Activated CD4-positive, alpha-beta memory T cell treated with anti-CD3 and anti-CD28 coated beads for 36 hours (primary cell): ENCODE measurements around the gene HYCC2. TPM values are rescaled to one million over a fixed set of nuclear protein-coding genes. Genes with fewer than 3 reads are reported as not detected.
"Not testable (repeated sequence)": the region's sequence is repeated elsewhere in the genome, so short reads cannot be mapped to it uniquely, and the experiment has no call there.

Experiments used
- CTCF ChIA-PET: fragments of 350-600 bp; sonication (Branson Sonifier 250); formaldehyde crosslinking; loops from one replicate; lab custom pipeline; 2021; ENCODE audit warnings: antibody characterized with exemption, inconsistent platforms; lab: Charles Lee
- POLR2A ChIA-PET: fragments of 350-600 bp; sonication (Branson Sonifier 250); formaldehyde crosslinking; loops from one replicate; lab custom pipeline; 2021; ENCODE audit warnings: antibody characterized with exemption; lab: Charles Lee
- DNase-seq: peaks from one replicate; pipeline ENCODE4 v3.0.0-alpha.2; 2020
- H3K27ac Mint-ChIP-seq: one replicate; pipeline ENCODE4 v1.8.0; 2021; ENCODE audit warnings: mixed read lengths
- H3K27me3 Mint-ChIP-seq: one replicate; pipeline ENCODE4 v1.8.0; 2021; ENCODE audit warnings: mixed read lengths
- H3K36me3 Mint-ChIP-seq: one replicate; pipeline ENCODE4 v1.8.0; 2021; ENCODE audit warnings: mixed read lengths
- H3K4me1 Mint-ChIP-seq: one replicate; pipeline ENCODE4 v1.8.0; 2021; ENCODE audit warnings: low read depth, mixed read lengths
- H3K4me3 Mint-ChIP-seq: one replicate; pipeline ENCODE4 v1.8.0; 2021; ENCODE audit warnings: mild to moderate bottlenecking, mixed read lengths
- H3K9me3 Mint-ChIP-seq: one replicate; pipeline ENCODE4 v1.8.0; 2021; ENCODE audit warnings: mixed read lengths
- intact Hi-C: fragments of 100-400 bp; cut with micrococcal nuclease; formaldehyde crosslinking; loops from one replicate; pipeline ENCODE4 v1.15.1; 2023
- total RNA-seq, 2 experiments: library from RNA; stranded (reverse); gene quantifications; one replicate each; pipeline ENCODE4 v1.2.3, GENCODE V29; 2021

Gene HYCC2
- total RNA-seq, 2 experiments from 2014 or later: 18.9 to 20.5 TPM

DNA sequence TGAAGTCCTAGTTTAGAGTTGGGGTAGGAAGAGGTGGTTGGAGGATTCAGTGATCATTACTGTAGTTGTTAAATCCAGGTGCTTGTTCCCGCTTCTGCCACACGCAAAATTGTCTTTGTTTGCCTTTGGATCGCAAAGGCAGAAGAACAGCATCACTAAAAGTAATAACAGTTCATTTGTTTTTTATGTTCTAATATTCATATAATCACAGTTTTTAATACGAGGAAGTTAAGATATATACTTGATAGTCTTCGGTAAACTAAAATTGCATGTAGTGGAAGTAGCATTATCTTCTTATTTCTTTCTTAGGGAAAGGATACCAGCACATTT, 695 bp upstream of the HYCC2 start:
- no peaks in the 10 kb centered on the region for H3K9me3 Mint-ChIP-seq
- peak overlapping the region; percentile 86 for H3K27ac Mint-ChIP-seq
- POLR2A ChIA-PET: interaction anchor here (0.8 to 1.2 kb wide), 5 partner anchors 42 to 183 kb away, joined by 3 to 9 read pairs (median 4); partner anchors contain the start of genes NIF3L1, ORC2 and PPIL3
- peaks cover 4% of the 10 kb centered on the region for H3K36me3 Mint-ChIP-seq
- intact Hi-C loops: no loop called here
- H3K4me3 Mint-ChIP-seq: peak overlapping the region; percentile 91
- CTCF ChIA-PET: interaction anchor here (1.0 to 1.1 kb wide), 2 partner anchors 109 to 166 kb away, joined by 4 read pairs; partner anchors contain the start of gene ORC2
- DNase-seq: no peak
- no peaks in the 10 kb centered on the region for H3K27me3 Mint-ChIP-seq
- peaks cover 48% of the 10 kb centered on the region for H3K4me1 Mint-ChIP-seq

DNA sequence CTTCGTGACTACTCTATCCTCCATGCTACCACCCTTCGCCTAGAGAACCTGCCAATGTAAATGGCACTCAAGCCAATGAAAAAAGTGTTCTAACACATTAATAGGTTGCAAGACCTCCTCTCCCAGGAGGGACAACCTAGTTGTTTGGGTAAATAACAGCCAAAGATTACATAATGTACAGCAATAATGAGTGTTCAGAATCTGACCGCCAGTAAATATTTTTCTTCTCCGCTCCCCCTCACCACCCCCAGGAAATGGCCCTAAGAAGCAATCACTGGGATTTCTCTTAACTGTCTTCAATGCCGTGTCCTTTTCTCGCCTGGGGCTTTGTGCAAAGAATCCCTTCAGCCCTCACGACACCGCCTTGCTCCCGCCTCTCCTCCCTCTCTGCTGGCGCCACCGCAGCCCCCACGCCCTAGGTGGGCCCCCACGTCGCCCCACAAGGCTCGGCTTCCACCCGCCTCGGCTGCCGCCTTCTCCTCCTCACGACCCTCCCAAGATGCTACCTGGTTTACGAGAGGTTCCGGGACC, 458 bp downstream of the HYCC2 start:
- peak overlapping the region; percentile 91 for H3K4me3 Mint-ChIP-seq
- peaks cover 4% of the 10 kb centered on the region for H3K36me3 Mint-ChIP-seq
- CTCF ChIA-PET: interaction anchor here (0.6 to 4.3 kb wide), 10 partner anchors 17 to 170 kb away, joined by 3 to 72 read pairs (median 5); partner anchors contain the start of gene ORC2
- intact Hi-C loops: loop anchor here (1.0 kb wide), 8 partner anchors 46 to 260 kb away; partner anchors contain the start of genes BZW1, CLK1, NIF3L1 and PPIL3
- H3K27me3 Mint-ChIP-seq: no peaks in the 10 kb centered on the region
- POLR2A ChIA-PET: interaction anchor here (0.6 to 1.0 kb wide), 2 partner anchors 45 to 47 kb away, joined by 3 read pairs; partner anchors contain the start of gene CFLAR
- H3K4me1 Mint-ChIP-seq: peaks cover 53% of the 10 kb centered on the region
- H3K9me3 Mint-ChIP-seq: no peaks in the 10 kb centered on the region
- DNase-seq: no peak
- peak overlapping the region; percentile 86 for H3K27ac Mint-ChIP-seq

DNA sequence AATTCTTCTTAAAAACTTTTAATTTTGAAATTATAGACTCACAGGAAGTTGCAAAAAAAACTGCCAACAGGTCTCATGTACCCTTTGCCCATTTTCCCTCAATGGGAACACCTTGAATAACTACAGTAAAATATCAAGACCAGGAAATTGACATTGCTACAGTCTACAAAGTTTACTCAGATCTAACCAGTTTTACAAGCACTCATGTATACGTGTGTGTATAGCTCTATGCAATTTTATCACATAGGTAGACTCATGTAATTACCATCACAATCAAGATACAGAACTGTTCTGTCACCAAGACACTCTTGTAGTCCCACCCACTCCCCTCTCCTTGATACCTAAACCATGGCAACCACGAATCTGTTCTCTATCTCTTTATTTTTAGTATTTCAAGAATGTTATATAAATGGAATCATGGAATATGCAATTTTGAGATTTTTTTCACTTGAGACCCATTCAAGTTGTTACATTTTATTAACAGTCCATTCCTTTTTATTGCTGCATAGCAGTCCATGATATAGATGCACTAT, 6.6 kb downstream of the HYCC2 start:
- peaks cover 9% of the 10 kb centered on the region for H3K36me3 Mint-ChIP-seq
- no peak for DNase-seq
- H3K4me3 Mint-ChIP-seq: no peak overlapping the region
- ChIA-PET POLR2A (interaction anchor here (0.6 to 0.9 kb wide), 2 partner anchors 36 to 89 kb away, joined by 3 to 4 read pairs; no protein-coding TSS in a partner anchor), CTCF (interaction anchor here (1.5 to 1.7 kb wide), 3 partner anchors 102 to 167 kb away, joined by 3 to 7 read pairs (median 5); partner anchors contain the start of gene ORC2)
- H3K27ac Mint-ChIP-seq: no peak overlapping the region
- intact Hi-C loops: loop anchor here (5.0 kb wide), 1 partner anchor 143 kb away; no protein-coding TSS in a partner anchor
- no peaks in the 10 kb centered on the region for H3K9me3 Mint-ChIP-seq
- peaks cover 53% of the 10 kb centered on the region for H3K4me1 Mint-ChIP-seq
- H3K27me3 Mint-ChIP-seq: peaks cover 1% of the 10 kb centered on the region

DNA sequence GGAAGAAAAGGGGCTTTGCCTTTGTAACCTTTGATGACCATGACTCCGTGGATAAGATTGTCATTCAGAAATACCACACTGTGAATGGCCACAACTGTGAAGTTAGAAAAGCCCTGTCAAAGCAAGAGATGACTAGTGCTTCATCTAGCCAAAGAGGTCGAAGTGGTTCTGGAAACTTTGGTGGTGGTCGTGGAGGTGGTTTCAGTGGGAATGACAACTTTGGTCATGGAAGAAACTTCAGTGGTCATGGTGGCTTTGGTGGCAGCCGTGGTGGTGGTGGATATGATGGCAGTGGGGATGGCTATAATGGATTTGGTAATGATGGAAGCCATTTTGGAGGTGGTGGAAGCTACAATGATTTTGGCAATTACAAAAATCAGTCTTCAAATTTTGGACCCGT, 8.0 kb downstream of the HYCC2 start:
- peak; percentile 72 for DNase-seq
- CTCF ChIA-PET: interaction anchor here (0.7 kb wide), 1 partner anchor 88 kb away, joined by 4 read pairs; no protein-coding TSS in a partner anchor
- POLR2A ChIA-PET: interaction anchor here (0.7 kb wide), 1 partner anchor 62 kb away, joined by 3 read pairs; no protein-coding TSS in a partner anchor
- H3K27me3 Mint-ChIP-seq, H3K9me3 Mint-ChIP-seq, intact Hi-C loops: not testable (repeated sequence)
- H3K36me3 Mint-ChIP-seq: peaks cover 12% of the 10 kb centered on the region
- H3K4me3 Mint-ChIP-seq: peak overlapping the region; percentile 65
- H3K4me1 Mint-ChIP-seq: peaks cover 50% of the 10 kb centered on the region
- H3K27ac Mint-ChIP-seq: peak overlapping the region; percentile 81

DNA sequence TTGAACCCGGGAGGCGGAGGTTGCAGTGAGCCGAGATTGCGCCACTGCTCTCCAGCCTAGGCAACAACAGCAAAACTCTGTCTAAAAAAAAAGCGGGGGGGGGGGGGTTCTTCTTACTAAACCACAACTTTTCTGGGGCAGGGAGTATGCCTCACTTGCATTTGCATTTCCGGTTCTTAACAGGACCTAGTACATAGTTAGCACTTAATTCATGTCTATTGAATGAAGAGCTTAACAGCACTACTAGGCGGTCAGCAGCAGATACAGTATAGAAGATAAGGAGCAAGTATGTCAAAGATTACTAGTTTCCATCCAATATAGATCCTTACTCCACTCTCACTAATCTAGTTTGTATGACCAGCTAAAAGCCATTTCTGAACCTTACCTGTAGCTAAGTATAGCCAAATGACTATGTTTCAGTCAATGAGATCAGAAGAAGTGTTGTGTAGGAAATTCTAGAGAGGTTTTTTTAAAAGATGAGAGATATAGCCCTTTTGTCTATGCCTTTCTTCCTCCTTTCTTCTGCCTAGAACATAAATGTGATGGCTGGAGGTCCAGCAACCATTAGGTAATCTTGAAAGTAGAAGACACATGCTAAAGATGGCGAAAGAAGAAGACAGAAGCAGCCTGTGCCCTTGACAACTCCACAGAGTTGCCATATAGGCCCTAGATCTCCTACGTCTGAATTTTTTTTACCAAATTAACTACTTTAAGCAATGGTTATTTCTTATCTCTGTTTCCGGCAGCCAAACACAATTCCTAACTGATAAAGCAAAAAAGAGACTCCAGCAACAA, 11.3 kb downstream of the HYCC2 start:
- H3K4me3 Mint-ChIP-seq: no peak overlapping the region
- no peak overlapping the region for H3K27ac Mint-ChIP-seq
- peaks cover 43% of the 10 kb centered on the region for H3K4me1 Mint-ChIP-seq
- no peak for DNase-seq
- intact Hi-C loops: no loop called here
- H3K36me3 Mint-ChIP-seq: peaks cover 19% of the 10 kb centered on the region
- ChIA-PET POLR2A (no interaction called here), CTCF (interaction anchor here (1.9 kb wide), 1 partner anchor 9 kb away, joined by 8 read pairs; no protein-coding TSS in a partner anchor)
- H3K9me3 Mint-ChIP-seq: no peaks in the 10 kb centered on the region
- peaks cover 1% of the 10 kb centered on the region for H3K27me3 Mint-ChIP-seq

DNA sequence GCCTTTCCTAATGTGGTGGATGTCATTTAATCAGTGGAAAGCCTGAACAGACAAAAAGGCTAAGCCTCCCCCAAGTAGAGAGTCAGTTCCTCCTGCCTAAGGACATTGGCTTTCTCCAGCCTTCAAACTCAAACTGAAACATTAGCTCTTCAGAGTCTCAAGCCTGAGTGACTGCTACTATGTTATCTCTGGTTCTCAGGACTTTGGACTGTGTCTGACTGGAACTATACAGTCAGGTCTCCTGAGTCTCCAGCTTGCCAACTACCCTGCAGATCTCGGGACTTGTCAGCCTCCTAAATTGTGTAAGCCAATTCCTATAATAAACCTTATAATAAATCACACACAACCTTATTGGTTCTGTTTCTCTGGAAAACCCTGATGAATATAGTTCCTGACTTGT, 12.6 kb downstream of the HYCC2 start:
- Mint-ChIP-seq H3K27me3 (peaks cover 1% of the 10 kb centered on the region), H3K36me3 (peaks cover 21% of the 10 kb centered on the region), H3K9me3 (no peaks in the 10 kb centered on the region), H3K4me1 (peaks cover 37% of the 10 kb centered on the region), H3K27ac (no peak overlapping the region), H3K4me3 (no peak overlapping the region)
- intact Hi-C loops: no loop called here
- DNase-seq: no peak
- ChIA-PET POLR2A (no interaction called here), CTCF (interaction anchor here (0.6 kb wide), 1 partner anchor 72 kb away, joined by 4 read pairs; no protein-coding TSS in a partner anchor)

DNA sequence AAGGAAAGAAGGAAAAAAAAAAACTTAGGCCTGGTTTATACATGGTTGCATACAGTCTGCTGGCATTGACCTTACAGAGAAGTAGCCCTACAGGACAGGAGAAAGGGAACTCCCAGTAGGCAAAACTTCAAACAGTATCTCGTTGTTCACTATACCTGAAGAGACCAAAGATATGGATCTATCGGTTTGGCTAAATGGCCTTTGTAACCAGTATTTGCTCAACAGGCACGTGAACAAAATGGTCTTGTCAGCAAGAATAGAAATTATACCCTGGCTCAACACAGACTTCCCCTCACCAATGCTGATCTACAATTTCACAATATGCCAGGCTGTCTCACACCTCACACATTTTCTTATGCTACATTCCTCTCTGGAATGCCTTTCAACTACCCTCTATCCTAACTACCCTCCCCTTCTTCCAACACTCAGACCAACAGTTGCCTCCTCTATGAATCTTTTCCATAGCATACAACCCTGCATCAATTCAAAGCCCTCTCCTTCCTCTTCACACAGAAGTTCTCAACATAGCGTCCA, 13.7 kb downstream of the HYCC2 start:
- H3K4me3 Mint-ChIP-seq: no peak overlapping the region
- no peak overlapping the region for H3K27ac Mint-ChIP-seq
- peaks cover 15% of the 10 kb centered on the region for H3K36me3 Mint-ChIP-seq
- POLR2A ChIA-PET: no interaction called here
- H3K9me3 Mint-ChIP-seq: no peaks in the 10 kb centered on the region
- no peaks in the 10 kb centered on the region for H3K27me3 Mint-ChIP-seq
- CTCF ChIA-PET: interaction anchor here (1.4 kb wide), 1 partner anchor 14 kb away, joined by 3 read pairs; no protein-coding TSS in a partner anchor
- H3K4me1 Mint-ChIP-seq: peaks cover 28% of the 10 kb centered on the region
- no peak for DNase-seq
- intact Hi-C loops: no loop called here

DNA sequence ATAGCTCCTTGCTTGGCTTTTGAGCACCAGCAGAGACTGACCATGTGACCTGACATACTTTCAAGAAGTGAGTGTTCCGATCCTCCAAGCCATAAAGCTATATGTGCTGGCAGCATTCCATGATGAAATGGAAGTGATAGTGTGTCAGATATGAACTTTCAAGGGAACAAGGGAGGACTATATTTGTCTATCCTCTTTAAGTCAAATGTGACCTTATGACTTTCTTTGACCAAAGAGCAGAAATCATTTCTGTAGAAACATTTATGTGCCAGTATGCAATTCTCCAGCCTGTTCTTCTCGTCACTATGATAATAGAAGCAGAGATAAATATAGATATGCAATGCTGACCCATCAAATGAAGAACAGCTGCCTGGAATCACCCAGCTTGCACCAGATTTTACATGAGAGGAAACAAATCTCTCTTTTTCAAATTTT, 14.4 kb downstream of the HYCC2 start:
- H3K9me3 Mint-ChIP-seq: no peaks in the 10 kb centered on the region
- intact Hi-C loops: no loop called here
- no peak overlapping the region for H3K27ac Mint-ChIP-seq
- POLR2A ChIA-PET: interaction anchor here (0.6 kb wide), 1 partner anchor 59 kb away, joined by 3 read pairs; no protein-coding TSS in a partner anchor
- peaks cover 32% of the 10 kb centered on the region for H3K4me1 Mint-ChIP-seq
- no peak for DNase-seq
- no peak overlapping the region for H3K4me3 Mint-ChIP-seq
- no peaks in the 10 kb centered on the region for H3K27me3 Mint-ChIP-seq
- peaks cover 15% of the 10 kb centered on the region for H3K36me3 Mint-ChIP-seq
- CTCF ChIA-PET: interaction anchor here (1.4 to 2.5 kb wide), 2 partner anchors 11 to 13 kb away, joined by 3 to 11 read pairs; no protein-coding TSS in a partner anchor

DNA sequence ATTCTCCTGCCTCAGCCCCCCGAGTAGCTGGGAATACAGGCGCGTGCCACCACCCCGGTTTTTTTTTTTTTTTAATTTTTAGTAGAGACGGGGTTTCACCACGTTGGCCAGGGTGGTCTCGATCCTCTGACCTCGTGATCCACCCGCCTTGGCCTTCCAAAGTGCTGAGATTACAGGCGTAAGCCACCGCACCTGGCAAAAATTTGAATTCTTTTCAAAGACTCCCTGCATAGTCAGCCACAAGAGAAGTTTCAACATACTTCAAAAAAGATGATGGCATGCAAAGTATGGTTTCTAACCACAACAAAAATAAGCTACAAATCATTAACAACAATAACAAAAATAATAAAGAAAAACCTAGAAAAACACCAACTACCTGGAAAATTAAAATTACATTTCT, 22.0 kb downstream of the HYCC2 start:
- ChIA-PET CTCF (no interaction called here), POLR2A (no interaction called here)
- Mint-ChIP-seq H3K27me3 (no peaks in the 10 kb centered on the region), H3K4me1 (peaks cover 16% of the 10 kb centered on the region), H3K27ac (no peak overlapping the region), H3K36me3 (peaks cover 20% of the 10 kb centered on the region), H3K9me3 (peaks cover 8% of the 10 kb centered on the region), H3K4me3 (no peak overlapping the region)
- DNase-seq: no peak
- intact Hi-C loops: no loop called here

DNA sequence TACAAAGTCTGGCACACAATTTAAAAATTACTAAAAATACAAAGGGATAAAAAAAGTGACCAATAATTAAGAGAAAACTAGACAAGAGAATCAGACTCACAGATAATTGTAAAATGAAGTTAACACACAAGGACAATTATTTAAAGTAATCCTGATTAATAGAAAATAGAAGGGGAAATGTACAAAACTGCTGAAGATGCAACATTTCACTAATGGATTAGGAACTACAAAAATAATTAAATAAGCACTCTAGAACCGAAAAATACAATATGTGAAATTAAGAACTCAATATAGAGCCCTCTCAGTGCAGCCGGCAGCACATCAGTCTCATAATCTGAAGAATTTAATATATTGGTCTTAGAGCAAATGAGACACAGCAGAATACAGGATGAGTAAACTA, 24.6 kb downstream of the HYCC2 start:
- Mint-ChIP-seq H3K36me3 (peaks cover 24% of the 10 kb centered on the region), H3K27me3 (no peaks in the 10 kb centered on the region), H3K4me3 (no peak overlapping the region), H3K4me1 (peaks cover 10% of the 10 kb centered on the region), H3K27ac (no peak overlapping the region), H3K9me3 (peaks cover 8% of the 10 kb centered on the region)
- intact Hi-C loops: no loop called here
- POLR2A ChIA-PET: no interaction called here
- CTCF ChIA-PET: no interaction called here
- no peak for DNase-seq

DNA sequence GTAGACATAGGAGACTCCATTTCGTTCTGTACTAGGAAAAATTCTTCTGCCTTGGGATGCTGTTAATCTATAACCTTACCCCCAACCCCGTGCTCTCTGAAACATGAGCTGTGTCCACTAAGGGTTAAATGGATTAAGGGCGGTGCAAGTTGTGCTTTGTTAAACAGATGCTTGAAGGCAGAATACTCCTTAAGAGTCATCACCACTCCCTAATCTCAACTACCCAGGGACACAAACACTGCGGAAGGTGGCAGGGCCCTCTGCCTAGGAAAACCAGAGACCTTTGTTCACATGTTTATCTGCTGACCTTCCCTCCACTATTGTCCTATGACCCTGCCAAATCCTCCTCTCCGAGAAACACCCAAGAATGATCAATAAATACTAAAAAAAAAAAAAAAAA, 28.4 kb downstream of the HYCC2 start:
- DNase-seq, H3K4me3 Mint-ChIP-seq, H3K27ac Mint-ChIP-seq, POLR2A ChIA-PET, H3K4me1 Mint-ChIP-seq, intact Hi-C loops, H3K27me3 Mint-ChIP-seq: not testable (repeated sequence)
- peaks cover 30% of the 10 kb centered on the region for H3K36me3 Mint-ChIP-seq
- H3K9me3 Mint-ChIP-seq: peaks cover 11% of the 10 kb centered on the region
- CTCF ChIA-PET: interaction anchor here (2.5 kb wide), 1 partner anchor 26 kb away, joined by 6 read pairs; no protein-coding TSS in a partner anchor
